HAP-1 (cell line): ENCODE measurements around the gene KREMEN2.

ENCODE experiments used
- DNase-seq, 2 experiments: peaks; one replicate each; pipeline ENCODE4 v3.0.0-alpha.2; 2016 to 2020; ENCODE audit warnings: low spot score in 2 of 2
- H3K27me3 ChIP-seq: fragments of 250-450 bp; sonication (Bioruptor Pico); 2 replicates; pipeline ENCODE4 v1.5.1; 2020; ENCODE audit warnings: low read depth, mild to moderate bottlenecking, moderate library complexity
- H3K36me3 ChIP-seq: fragments of 250-450 bp; sonication (Bioruptor Pico); replicated peaks from 2 replicates; pipeline ENCODE4 v1.5.1; 2020; ENCODE audit warnings: mild to moderate bottlenecking
- H3K4me1 ChIP-seq: fragments of 250-450 bp; sonication (Bioruptor Pico); 2 replicates; pipeline ENCODE4 v1.5.1; 2020; ENCODE audit warnings: mild to moderate bottlenecking
- H3K4me3 ChIP-seq: fragments of 250-450 bp; sonication (Bioruptor Pico); 2 replicates; pipeline ENCODE4 v1.5.1; 2020; ENCODE audit warnings: mild to moderate bottlenecking, moderate library complexity
- H3K9me3 ChIP-seq: fragments of 250-450 bp; sonication (Bioruptor Pico); 2 replicates; pipeline ENCODE4 v1.5.1; 2020; ENCODE audit warnings: mild to moderate bottlenecking, moderate library complexity
- in situ Hi-C: fragments of 300-500 bp; cut with MboI; formaldehyde crosslinking; loops from 3 replicates; pipeline ENCODE4 v1.14.3; 2020; ENCODE audit warnings: low sequenced_read_pairs, inconsistent platforms, mixed read lengths

Gene KREMEN2

GRCh38 chr16:2983706-2984136 is 19.6 kb downstream of the KREMEN2 start:
- Histone ChIP-seq H3K4me3 (0 out of 2 replicates have a peak overlapping the region, but pooled peaks have one; percentile 14), H3K4me1 (peaks cover 30% of the 10 kb centered on the region), H3K36me3 (peaks cover 7% of the 10 kb centered on the region), H3K27me3 (no peaks in the 10 kb centered on the region), H3K9me3 (no peaks in the 10 kb centered on the region)
- peak; percentile 79 to 93 for DNase-seq
- in situ Hi-C loops = no loop called here

- Histone ChIP-seq H3K9me3 (no peaks in the 10 kb centered on the region), H3K27me3 (peaks cover 3% of the 10 kb centered on the region; the same call in 1 of the 2 replicates), H3K4me3 (no peak overlapping the region), H3K4me1 (peaks cover 21% of the 10 kb centered on the region), H3K36me3 (no peaks in the 10 kb centered on the region)
- in situ Hi-C loops = no loop called here
- no peak for DNase-seq
These were observed 21.4 kb downstream of the KREMEN2 start for GRCh38 chr16:2985462-2985861.

DNA sequence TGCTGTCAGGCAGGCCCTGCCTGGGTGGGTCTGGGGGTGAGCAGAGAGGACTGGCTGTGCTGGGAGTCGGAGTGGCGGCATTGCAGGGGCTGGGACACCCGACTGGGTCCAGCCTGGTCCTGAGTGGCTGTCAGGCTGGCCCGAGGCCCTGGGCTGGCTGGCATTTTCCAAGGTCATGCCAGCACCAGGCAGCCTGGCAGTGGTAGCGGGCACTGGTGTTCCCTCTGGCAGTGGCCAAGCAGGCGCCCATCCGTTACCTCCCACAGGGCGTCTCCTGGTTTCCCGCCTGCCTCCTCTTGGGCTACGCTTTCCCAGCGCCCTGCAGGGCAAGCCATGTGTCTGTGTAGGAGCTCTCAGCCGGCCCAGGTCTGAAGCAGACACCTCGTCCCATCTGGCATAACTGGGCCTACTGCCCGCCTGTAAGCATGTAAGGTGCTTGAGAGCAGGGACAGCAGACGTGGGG is 21.8 kb downstream of the KREMEN2 start:
- DNase-seq = no peak

DNA sequence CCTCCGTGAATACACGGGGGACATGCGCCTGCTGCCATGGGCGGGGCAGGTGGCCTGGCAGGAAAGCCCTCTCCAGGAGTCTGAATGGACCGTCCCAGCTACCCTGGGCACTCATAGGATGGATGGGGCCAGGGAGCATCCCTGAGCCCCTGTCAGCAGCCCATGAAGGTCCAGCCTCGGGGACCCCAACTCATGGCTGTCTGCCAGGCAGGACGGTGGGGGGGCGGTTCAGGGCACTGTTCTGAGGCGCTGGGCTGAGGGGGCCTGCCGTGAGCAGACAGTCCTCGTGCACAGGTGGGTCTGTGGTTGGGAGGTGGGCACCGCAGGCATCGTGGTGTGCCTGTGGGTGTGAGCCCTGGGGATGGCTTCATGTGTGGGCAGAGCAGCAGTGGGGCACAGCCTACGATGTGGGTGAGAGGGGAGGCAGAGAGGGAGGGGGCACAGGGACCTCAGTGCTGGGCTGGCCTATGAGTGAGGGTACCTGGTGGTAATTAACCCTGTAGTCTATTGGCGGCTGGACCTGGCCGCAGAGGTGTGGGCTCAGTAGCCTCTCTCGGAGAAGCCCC is 22.6 kb downstream of the KREMEN2 start:
- H3K9me3 ChIP-seq = no peaks in the 10 kb centered on the region
- peaks cover 9% of the 10 kb centered on the region for H3K4me1 ChIP-seq
- H3K4me3 ChIP-seq = no peak overlapping the region
- in situ Hi-C loops = no loop called here
- no peak for DNase-seq
- H3K36me3 ChIP-seq = no peaks in the 10 kb centered on the region
- H3K27me3 ChIP-seq = peaks cover 3% of the 10 kb centered on the region; the same call in 1 of the 2 replicates

More for the DNA sequence above, 21.8 kb downstream of the KREMEN2 start:
- Histone ChIP-seq H3K9me3 (no peaks in the 10 kb centered on the region), H3K4me1 (peaks cover 17% of the 10 kb centered on the region), H3K4me3 (no peak overlapping the region), H3K36me3 (no peaks in the 10 kb centered on the region), H3K27me3 (peaks cover 3% of the 10 kb centered on the region; the same call in 1 of the 2 replicates)
- in situ Hi-C loops = no loop called here

- Histone ChIP-seq H3K9me3 (no peaks in the 10 kb centered on the region), H3K36me3 (no peaks in the 10 kb centered on the region), H3K27me3 (peaks cover 3% of the 10 kb centered on the region; the same call in 1 of the 2 replicates), H3K4me3 (no peak overlapping the region), H3K4me1 (peaks cover 7% of the 10 kb centered on the region)
- DNase-seq = no peak
- in situ Hi-C loops = no loop called here
These were observed 23.2 kb downstream of the KREMEN2 start for GRCh38 chr16:2987286-2987685.

- Histone ChIP-seq H3K4me1 (peaks cover 7% of the 10 kb centered on the region), H3K4me3 (no peak overlapping the region), H3K27me3 (peaks cover 3% of the 10 kb centered on the region; the same call in 1 of the 2 replicates), H3K36me3 (no peaks in the 10 kb centered on the region), H3K9me3 (no peaks in the 10 kb centered on the region)
- in situ Hi-C loops = no loop called here
- DNase-seq = no peak
These were observed 23.8 kb downstream of the KREMEN2 start for GRCh38 chr16:2987833-2988232.

DNA sequence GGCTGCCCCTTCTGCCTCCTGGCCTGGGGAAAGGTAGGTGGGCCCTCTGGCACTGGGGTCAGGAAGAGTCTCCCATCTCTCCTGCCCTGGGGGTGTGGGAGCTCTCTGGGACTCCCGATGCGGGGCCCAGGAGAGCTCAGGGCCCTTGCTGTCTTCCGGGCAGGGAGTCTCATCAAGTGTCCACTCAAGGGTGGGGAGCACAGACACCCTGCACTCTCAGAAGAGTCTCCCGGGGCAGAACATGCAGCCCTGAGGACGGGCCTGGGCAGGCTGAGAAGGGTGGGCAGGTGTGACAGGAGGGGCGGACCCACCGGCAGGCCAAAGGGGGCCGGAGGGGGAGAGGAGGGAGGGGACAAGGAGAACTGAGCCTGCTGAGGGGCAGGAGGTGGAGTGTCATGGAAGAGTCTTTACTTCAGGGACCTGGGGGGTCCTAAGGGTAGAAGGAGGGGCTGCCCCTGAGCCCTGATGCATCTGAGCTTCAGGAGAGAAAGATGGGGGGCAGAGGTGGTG is 24.6 kb downstream of the KREMEN2 start:
- peaks cover 4% of the 10 kb centered on the region for H3K4me1 ChIP-seq
- H3K27me3 ChIP-seq = peaks cover 3% of the 10 kb centered on the region; the same call in 1 of the 2 replicates
- no peak for DNase-seq
- no peaks in the 10 kb centered on the region for H3K9me3 ChIP-seq
- no peaks in the 10 kb centered on the region for H3K36me3 ChIP-seq
- in situ Hi-C loops = no loop called here
- H3K4me3 ChIP-seq = no peak overlapping the region

- DNase-seq = no peak
- in situ Hi-C loops = no loop called here
- H3K36me3 ChIP-seq = no peaks in the 10 kb centered on the region
- H3K4me3 ChIP-seq = no peak overlapping the region
- no peaks in the 10 kb centered on the region for H3K9me3 ChIP-seq
- no peaks in the 10 kb centered on the region for H3K4me1 ChIP-seq
- H3K27me3 ChIP-seq = peaks cover 3% of the 10 kb centered on the region; the same call in 1 of the 2 replicates
These were observed 26.8 kb downstream of the KREMEN2 start for GRCh38 chr16:2990891-2991290.

DNA sequence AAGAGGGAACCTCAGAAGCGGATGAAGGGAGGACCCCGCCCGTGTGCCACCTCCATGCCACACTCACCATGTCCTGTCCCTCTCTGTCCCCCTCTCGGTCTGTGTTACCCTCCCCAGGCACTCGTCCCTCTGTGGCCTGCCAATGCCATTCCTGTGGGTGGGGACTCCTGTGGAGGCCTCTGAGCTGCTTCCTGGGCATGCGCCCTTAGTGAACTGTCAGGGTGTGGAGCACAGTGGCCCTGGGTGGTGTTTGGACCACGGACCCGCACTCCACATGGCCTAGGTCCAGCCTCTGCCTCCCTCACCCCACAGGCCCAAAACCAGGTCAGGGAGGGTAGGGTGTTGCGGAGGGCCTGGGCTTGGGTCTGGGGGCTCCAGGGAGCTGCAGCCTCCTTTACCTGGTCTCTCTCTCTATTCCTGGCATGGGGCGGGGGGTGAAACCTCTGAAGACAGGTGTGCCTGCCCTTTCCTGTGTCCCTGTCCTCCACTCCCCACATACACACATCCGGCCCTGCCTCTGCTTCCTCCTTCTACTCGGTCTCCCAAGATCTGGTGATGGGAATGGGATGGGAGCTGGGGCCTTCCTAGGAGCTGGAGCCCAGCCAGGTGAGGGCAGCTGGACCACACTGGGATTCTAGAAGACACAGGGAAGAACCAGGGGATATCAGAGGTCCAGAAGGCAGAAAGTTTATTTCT is 27.6 kb downstream of the KREMEN2 start:
- no peaks in the 10 kb centered on the region for H3K36me3 ChIP-seq
- no peaks in the 10 kb centered on the region for H3K4me1 ChIP-seq
- peaks cover 3% of the 10 kb centered on the region; the same call in 1 of the 2 replicates for H3K27me3 ChIP-seq
- H3K4me3 ChIP-seq = no peak overlapping the region
- DNase-seq = no peak
- no peaks in the 10 kb centered on the region for H3K9me3 ChIP-seq
- in situ Hi-C loops = no loop called here

DNA sequence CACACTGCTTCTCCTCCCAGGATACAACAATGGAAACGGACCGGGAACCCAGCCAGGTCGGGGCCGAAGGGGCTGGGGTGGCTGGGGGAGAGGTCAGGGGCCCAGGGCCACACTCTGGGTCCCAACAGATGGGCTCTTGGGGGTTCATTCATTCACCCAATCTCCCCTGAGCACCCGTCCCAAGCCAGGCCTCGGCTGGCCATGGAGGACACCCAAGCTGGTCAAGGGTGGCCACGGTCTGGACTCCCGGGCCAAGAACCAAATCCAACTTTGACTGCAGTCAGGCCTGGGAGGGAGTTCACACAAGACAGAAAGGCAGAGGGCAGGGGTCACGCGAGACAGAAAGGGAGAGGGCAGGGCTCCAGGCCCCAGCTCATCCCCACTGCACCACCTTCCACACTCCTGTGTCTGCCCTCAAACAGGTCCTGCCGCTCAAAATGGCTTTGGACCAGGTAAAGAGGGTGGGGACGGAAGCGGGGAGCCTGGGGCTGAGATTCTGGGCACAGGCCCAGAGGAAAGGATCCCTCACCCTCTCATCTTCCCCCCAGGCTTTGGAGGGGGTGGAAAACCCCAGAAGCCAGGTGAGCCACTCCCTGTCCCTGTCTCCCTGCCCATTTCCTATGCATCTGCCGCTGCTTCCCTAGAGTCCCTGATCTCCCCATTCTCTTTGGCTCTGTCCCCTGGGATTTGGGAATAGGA is 28.5 kb downstream of the KREMEN2 start:
- no peak for DNase-seq
- in situ Hi-C loops = no loop called here
- Histone ChIP-seq H3K27me3 (peaks cover 3% of the 10 kb centered on the region; the same call in 1 of the 2 replicates), H3K4me3 (no peak overlapping the region), H3K9me3 (no peaks in the 10 kb centered on the region), H3K36me3 (no peaks in the 10 kb centered on the region), H3K4me1 (no peaks in the 10 kb centered on the region)

GRCh38 chr16:2996298-2996697 is 32.2 kb downstream of the KREMEN2 start:
- H3K9me3 ChIP-seq = no peaks in the 10 kb centered on the region
- in situ Hi-C loops = no loop called here
- no peak for DNase-seq
- peaks cover 3% of the 10 kb centered on the region; the same call in 1 of the 2 replicates for H3K27me3 ChIP-seq
- H3K4me3 ChIP-seq = no peak overlapping the region
- no peaks in the 10 kb centered on the region for H3K4me1 ChIP-seq
- H3K36me3 ChIP-seq = no peaks in the 10 kb centered on the region

DNA sequence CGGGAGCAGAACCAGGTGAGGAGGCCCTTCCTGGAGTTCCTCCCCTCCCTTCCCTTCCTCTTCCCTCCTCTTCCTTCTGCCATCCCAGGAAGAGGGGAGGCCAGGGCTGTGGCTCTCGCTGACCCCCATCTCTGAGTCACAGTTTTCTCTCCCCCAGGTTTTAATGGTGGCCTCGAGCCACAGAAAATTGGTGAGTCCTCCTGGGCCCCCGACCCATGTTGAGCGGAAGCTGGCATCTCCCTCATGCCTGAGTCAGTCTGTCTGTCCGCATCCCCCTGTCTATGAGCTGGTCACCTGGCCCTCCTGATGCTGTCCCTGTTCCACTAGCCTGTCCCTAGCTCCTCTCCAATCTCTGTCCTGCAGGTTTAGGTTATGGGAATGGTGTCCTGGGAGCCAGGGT is 35.9 kb downstream of the KREMEN2 start:
- Histone ChIP-seq H3K4me1 (peaks cover 2% of the 10 kb centered on the region), H3K9me3 (no peaks in the 10 kb centered on the region), H3K36me3 (no peaks in the 10 kb centered on the region), H3K27me3 (peaks cover 3% of the 10 kb centered on the region; the same call in 1 of the 2 replicates), H3K4me3 (no peak overlapping the region)
- in situ Hi-C loops = no loop called here
- DNase-seq = no peak

DNA sequence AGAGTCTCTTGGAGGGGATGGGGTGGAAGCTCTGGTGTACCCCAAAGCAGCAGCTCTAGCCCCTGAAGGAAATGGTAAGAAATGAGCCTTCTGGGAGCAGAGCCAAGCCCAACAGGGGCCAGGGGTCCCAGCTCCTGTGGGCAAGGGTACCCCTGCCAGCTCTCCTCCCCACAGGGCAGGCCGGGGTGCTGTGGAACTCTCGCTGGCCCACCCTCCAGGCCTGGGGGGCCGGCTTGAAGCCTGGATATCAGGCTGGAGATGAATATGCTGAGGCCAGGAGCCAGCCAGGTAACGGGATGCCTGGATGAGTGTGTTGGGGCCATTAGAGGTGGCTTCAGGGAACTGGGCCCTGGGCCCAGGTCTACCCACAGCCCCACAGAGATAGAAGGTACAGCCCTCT is 36.5 kb downstream of the KREMEN2 start:
- no peak for DNase-seq
- Histone ChIP-seq H3K27me3 (peaks cover 3% of the 10 kb centered on the region; the same call in 1 of the 2 replicates), H3K36me3 (no peaks in the 10 kb centered on the region), H3K4me3 (no peak overlapping the region), H3K4me1 (peaks cover 4% of the 10 kb centered on the region), H3K9me3 (no peaks in the 10 kb centered on the region)
- in situ Hi-C loops = no loop called here
